SKM-1 (cell line): Measurements from ENCODE around the gene LTB4R.

Experiments used
- DNase-seq: peaks from one replicate; lab custom pipeline; 2025; ENCODE audit not compliant: unreplicated experiment; lab: John Stamatoyannopoulos, UW

LTB4R gene

DNA sequence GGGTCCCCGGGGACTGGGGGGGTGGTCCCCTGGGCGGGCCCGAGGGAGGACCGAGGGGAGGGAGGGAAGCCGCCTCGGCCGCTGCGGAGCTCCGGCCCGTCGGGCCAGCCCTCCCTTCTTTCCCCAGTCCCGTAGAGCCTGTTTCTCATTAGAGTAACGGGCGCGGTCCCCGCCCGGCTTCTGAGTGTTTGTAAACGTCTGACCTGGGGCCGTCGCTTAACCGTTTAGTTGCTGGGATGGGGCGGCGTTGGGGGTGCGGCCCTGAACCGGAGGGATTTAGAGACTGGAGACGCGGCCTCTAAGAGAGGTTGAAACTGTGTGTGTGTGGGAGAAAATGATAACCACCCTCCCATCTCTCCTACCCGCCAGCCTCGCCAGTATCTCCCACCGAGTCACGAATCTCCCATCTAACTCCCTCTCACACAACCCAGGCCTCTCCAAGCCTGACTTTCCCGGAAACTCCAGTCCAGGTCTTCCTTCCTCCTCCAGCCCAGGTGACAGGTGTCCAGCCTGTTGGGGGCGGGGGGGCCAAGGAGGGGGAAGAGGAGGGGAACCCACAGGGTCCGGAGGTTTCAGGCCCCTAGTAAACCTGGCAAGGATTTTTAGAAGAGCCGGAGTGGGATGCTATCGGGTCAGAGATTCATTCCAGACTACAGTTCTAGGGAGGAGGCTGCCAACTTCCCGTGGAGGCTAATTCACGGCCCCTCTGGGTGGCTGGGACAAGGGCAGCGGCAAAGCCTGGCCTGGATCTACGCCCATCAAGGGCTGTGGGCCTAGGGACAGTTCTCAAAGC lies 55.6 kb downstream of the LTB4R start:
- DNase-seq, result no peak
